SK-N-SH treated with all-trans-retinoic acid at 6 μM for 48 hours (cell line): ENCODE results near the gene SAG.

Experiments used
- ATAC-seq: fragments of 200-7000 bp; cut with Tn5 transposase; 3 replicates; pipeline ENCODE4 v1.9.1; 2020; ENCODE audit warnings: mild to moderate bottlenecking, moderate library complexity
- BACH2 ChIP-seq: fragments of 250-450 bp; sonication (Bioruptor Pico); IDR thresholded peaks from 2 replicates; pipeline ENCODE4 v1.9.0; 2021; ENCODE audit warnings: mild to moderate bottlenecking, borderline replicate concordance
- CSDC2 ChIP-seq: fragments of 250-450 bp; sonication (Bioruptor Pico); IDR thresholded peaks from 2 replicates; pipeline ENCODE4 v1.5.0; 2020; ENCODE audit warnings: mild to moderate bottlenecking, moderate library complexity
- GLIS3 ChIP-seq: fragments of 250-450 bp; sonication (Bioruptor Pico); IDR thresholded peaks from 2 replicates; pipeline ENCODE4 v1.5.0; 2020; ENCODE audit warnings: mild to moderate bottlenecking, moderate library complexity
- ISL1 ChIP-seq: fragments of 250-450 bp; sonication (Bioruptor Pico); IDR thresholded peaks from 2 replicates; pipeline ENCODE4 v2.1.2; 2022; ENCODE audit warnings: mild to moderate bottlenecking, moderate library complexity
- OSR1 ChIP-seq: fragments of 250-450 bp; sonication (Bioruptor Pico); IDR thresholded peaks from 2 replicates; pipeline ENCODE4 v1.8.0; 2022; ENCODE audit warnings: moderate library complexity, mild to moderate bottlenecking, inconsistent platforms
- POU6F1 ChIP-seq: fragments of 250-450 bp; sonication (Bioruptor Pico); IDR thresholded peaks from 2 replicates; pipeline ENCODE4 v1.8.0; 2021; ENCODE audit warnings: low read depth, mild to moderate bottlenecking, moderate library complexity, borderline replicate concordance
- RARB ChIP-seq: fragments of 250-450 bp; sonication (Bioruptor Pico); IDR thresholded peaks from 2 replicates; pipeline ENCODE4 v1.8.0; 2021; ENCODE audit warnings: mild to moderate bottlenecking, moderate library complexity
- SNAI2 ChIP-seq: fragments of 250-450 bp; sonication (Bioruptor Pico); IDR thresholded peaks from 2 replicates; pipeline ENCODE4 v1.5.0; 2020; ENCODE audit warnings: mild to moderate bottlenecking, moderate library complexity
- TCF4 ChIP-seq: fragments of 250-450 bp; sonication (Bioruptor Pico); IDR thresholded peaks from 2 replicates; pipeline ENCODE4 v1.8.0; 2021; ENCODE audit warnings: mild to moderate bottlenecking, moderate library complexity, borderline replicate concordance
- TOX ChIP-seq: fragments of 250-450 bp; sonication (Bioruptor Pico); IDR thresholded peaks from 2 replicates; pipeline ENCODE4 v1.8.0; 2021; ENCODE audit warnings: mild to moderate bottlenecking, moderate library complexity, borderline replicate concordance
- TSHZ2 ChIP-seq: fragments of 250-450 bp; sonication (Bioruptor Pico); IDR thresholded peaks from 2 replicates; pipeline ENCODE4 v1.5.0; 2020; ENCODE audit warnings: mild to moderate bottlenecking, moderate library complexity
- ZC3H10 ChIP-seq: fragments of 250-450 bp; sonication (Bioruptor Pico); IDR thresholded peaks from 2 replicates; pipeline ENCODE4 v1.5.1; 2021; ENCODE audit warnings: mild to moderate bottlenecking, moderate library complexity
- ZFP3 ChIP-seq: fragments of 250-450 bp; sonication (Bioruptor Pico); IDR thresholded peaks from 2 replicates; pipeline ENCODE4 v1.5.0; 2020; ENCODE audit warnings: mild to moderate bottlenecking, moderate library complexity
- ZNF565 ChIP-seq: fragments of 450-650 bp; formaldehyde crosslinking; conservative IDR thresholded peaks from 2 replicates; pipeline ENCODE4 v1.5.0; 2020; ENCODE audit warnings: low read depth, mild to moderate bottlenecking, moderate library complexity
- ZNF70 ChIP-seq: fragments of 450-650 bp; formaldehyde crosslinking; IDR thresholded peaks from 2 replicates; pipeline ENCODE4 v1.5.0; 2020; ENCODE audit warnings: mild to moderate bottlenecking, moderate library complexity
- ZNF8 ChIP-seq: fragments of 450-650 bp; formaldehyde crosslinking; IDR thresholded peaks from 2 replicates; pipeline ENCODE4 v1.5.0; 2020; ENCODE audit warnings: mild to moderate bottlenecking, moderate library complexity
- TF ChIP-seq, protein P1 (sequence below): fragments of 250-450 bp; sonication (Bioruptor Pico); IDR thresholded peaks from 2 replicates; pipeline ENCODE4 v1.5.1; 2021; ENCODE audit warnings: mild to moderate bottlenecking, moderate library complexity

Gene SAG

DNA sequence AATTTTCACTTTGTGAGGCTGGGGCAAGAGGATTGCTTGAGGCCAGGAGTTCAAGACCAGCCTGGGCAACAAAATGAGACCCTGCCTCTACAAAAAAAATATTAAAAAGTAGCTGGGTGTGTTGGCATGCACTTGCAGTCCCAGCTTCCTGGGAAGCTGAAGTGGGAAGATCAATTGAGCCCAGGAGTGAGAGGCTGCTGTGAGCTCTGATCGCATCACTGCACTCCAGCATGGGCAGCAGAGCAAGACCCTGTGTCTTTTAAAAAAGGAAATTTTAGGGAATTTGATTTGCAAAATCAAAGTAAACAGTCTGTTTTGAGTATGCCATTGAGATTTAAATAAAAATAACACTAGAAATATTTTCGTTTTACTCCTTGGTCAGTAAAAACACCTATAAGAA lies 28.7 kb upstream of the SAG start (continued):
- TF ChIP-seq, protein P1, sequence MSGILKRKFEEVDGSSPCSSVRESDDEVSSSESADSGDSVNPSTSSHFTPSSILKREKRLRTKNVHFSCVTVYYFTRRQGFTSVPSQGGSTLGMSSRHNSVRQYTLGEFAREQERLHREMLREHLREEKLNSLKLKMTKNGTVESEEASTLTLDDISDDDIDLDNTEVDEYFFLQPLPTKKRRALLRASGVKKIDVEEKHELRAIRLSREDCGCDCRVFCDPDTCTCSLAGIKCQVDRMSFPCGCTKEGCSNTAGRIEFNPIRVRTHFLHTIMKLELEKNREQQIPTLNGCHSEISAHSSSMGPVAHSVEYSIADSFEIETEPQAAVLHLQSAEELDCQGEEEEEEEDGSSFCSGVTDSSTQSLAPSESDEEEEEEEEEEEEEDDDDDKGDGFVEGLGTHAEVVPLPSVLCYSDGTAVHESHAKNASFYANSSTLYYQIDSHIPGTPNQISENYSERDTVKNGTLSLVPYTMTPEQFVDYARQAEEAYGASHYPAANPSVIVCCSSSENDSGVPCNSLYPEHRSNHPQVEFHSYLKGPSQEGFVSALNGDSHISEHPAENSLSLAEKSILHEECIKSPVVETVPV (CRISPR knock-in tag): no peak

- TF ChIP-seq TOX (CRISPR knock-in tag): no peak
- TF ChIP-seq ZFP3 (CRISPR knock-in tag): no peak
- no peak for TF ChIP-seq OSR1 (CRISPR knock-in tag)
- TF ChIP-seq ZNF565 (CRISPR knock-in tag): no peak
- no peak for TF ChIP-seq ZNF8
- 0 out of 2 replicates have a peak, but pooled peaks have one; percentile 20 for TF ChIP-seq TSHZ2 (CRISPR knock-in tag)
- TF ChIP-seq TCF4 (CRISPR knock-in tag): peak; percentile 64; the same call in 1 of the 2 replicates
- no peak for TF ChIP-seq POU6F1 (CRISPR knock-in tag)
- TF ChIP-seq SNAI2 (CRISPR knock-in tag): 0 out of 2 replicates have a peak, but pooled peaks have one; percentile 37
- TF ChIP-seq GLIS3 (CRISPR knock-in tag): no peak
- peak; percentile 99 for TF ChIP-seq ISL1 (CRISPR knock-in tag)
- TF ChIP-seq CSDC2: no peak
- no peak for TF ChIP-seq ZC3H10 (CRISPR knock-in tag)
- TF ChIP-seq, protein P1 (CRISPR knock-in tag): peak; percentile 70; the same call in 1 of the 2 replicates
- peak; percentile 78 for ATAC-seq
Observed at GRCh38 chr2:233280114-233280693, 27.4 kb upstream of the SAG start.

DNA sequence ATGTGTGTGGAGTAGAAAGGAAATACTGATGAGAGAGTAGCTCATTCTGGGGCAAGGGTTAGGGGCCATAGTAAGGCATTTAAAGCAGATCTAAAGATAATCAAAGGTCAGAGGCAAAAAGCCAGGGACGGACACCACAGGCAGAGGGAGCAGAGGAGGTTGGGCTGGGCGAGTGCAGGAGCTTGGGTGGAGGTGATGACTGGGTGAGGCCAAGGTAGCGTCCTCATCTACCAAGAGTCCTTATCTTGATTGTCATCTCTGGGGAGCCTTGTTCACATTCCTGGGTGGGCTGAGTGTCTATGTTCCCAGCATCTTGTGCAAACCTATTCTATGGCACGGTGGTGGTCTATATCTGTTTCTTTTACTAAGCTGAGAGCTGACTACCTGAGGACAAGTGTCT lies 26.1 kb upstream of the SAG start:
- no peak for TF ChIP-seq CSDC2
- TF ChIP-seq ZNF70 (CRISPR knock-in tag): no peak
- no peak for TF ChIP-seq POU6F1 (CRISPR knock-in tag)
- no peak for TF ChIP-seq OSR1 (CRISPR knock-in tag)
- TF ChIP-seq BACH2 (CRISPR knock-in tag): no peak
- TF ChIP-seq, protein P1 (CRISPR knock-in tag): no peak
- TF ChIP-seq RARB (CRISPR knock-in tag): no peak
- TF ChIP-seq TSHZ2 (CRISPR knock-in tag): no peak
- TF ChIP-seq ISL1 (CRISPR knock-in tag): no peak
- TF ChIP-seq GLIS3 (CRISPR knock-in tag): no peak
- TF ChIP-seq ZC3H10 (CRISPR knock-in tag): no peak
- TF ChIP-seq TCF4 (CRISPR knock-in tag): no peak

More for the DNA sequence above, 26.1 kb upstream of the SAG start:
- no peak for ATAC-seq
